ENCODE results near the gene UNC45B.
"Not testable (repeated sequence)": the region's sequence is repeated elsewhere in the genome, so short reads cannot be mapped to it uniquely, and the experiment has no call there.

UNC45B gene, protein sequence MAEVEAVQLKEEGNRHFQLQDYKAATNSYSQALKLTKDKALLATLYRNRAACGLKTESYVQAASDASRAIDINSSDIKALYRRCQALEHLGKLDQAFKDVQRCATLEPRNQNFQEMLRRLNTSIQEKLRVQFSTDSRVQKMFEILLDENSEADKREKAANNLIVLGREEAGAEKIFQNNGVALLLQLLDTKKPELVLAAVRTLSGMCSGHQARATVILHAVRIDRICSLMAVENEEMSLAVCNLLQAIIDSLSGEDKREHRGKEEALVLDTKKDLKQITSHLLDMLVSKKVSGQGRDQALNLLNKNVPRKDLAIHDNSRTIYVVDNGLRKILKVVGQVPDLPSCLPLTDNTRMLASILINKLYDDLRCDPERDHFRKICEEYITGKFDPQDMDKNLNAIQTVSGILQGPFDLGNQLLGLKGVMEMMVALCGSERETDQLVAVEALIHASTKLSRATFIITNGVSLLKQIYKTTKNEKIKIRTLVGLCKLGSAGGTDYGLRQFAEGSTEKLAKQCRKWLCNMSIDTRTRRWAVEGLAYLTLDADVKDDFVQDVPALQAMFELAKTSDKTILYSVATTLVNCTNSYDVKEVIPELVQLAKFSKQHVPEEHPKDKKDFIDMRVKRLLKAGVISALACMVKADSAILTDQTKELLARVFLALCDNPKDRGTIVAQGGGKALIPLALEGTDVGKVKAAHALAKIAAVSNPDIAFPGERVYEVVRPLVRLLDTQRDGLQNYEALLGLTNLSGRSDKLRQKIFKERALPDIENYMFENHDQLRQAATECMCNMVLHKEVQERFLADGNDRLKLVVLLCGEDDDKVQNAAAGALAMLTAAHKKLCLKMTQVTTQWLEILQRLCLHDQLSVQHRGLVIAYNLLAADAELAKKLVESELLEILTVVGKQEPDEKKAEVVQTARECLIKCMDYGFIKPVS

GRCh38 chr17:35147375-35147905 is at the start of gene UNC45B:
TSS of gene UNC45B (plus strand) at chr17:35147817. CDS start at chr17:35148264, 447 bp downstream.
- DNase-seq (ENCODE audit: low read depth) = no peak

- DNase-seq (ENCODE audit: low read depth) = no peak
Observed at GRCh38 chr17:35099908-35100307, 47.7 kb upstream of the UNC45B start.

- no peak for DNase-seq (ENCODE audit: low read depth)
Observed at GRCh38 chr17:35101036-35101435, 46.6 kb upstream of the UNC45B start.

DNA sequence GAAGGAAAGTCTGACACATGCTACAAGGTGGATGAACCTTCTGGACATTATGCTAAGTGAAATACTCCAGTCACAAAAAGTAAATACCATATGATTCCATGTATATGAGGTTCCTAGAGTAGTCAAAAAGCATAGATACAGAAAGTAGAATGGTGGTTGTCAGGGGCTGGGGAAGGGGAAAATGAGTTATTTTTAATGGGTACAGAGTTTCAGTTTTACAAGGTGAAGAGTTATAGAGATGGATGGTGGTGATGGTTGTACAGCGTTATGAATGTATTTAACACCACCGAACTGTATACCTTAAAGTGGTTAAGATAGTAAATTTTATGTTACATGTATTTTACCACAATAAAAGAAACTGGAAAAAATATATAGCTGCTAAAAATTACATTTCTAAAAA is 45.9 kb upstream of the UNC45B start:
- no peak for DNase-seq (ENCODE audit: low read depth)

DNA sequence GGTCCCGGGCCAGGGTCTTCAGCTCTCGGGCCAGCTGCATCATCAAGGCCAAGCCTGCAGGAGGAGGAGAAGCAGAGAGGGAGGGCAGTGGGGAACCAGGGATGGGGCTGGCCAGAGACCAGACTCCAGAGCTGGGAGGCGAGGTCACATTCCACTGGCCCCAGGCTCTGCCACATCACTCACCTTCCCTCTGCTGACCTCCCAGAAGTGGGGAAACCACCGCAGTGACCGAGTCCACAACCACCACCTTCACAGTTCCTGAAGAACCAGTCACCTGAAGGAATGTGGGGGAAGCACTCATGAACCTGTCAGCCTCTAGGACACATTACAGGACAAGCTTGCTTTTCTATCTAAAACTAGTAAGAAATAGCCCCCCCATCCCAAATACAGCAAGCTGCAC is 44.3 kb upstream of the UNC45B start:
- DNase-seq (ENCODE audit: low read depth) = no peak

DNA sequence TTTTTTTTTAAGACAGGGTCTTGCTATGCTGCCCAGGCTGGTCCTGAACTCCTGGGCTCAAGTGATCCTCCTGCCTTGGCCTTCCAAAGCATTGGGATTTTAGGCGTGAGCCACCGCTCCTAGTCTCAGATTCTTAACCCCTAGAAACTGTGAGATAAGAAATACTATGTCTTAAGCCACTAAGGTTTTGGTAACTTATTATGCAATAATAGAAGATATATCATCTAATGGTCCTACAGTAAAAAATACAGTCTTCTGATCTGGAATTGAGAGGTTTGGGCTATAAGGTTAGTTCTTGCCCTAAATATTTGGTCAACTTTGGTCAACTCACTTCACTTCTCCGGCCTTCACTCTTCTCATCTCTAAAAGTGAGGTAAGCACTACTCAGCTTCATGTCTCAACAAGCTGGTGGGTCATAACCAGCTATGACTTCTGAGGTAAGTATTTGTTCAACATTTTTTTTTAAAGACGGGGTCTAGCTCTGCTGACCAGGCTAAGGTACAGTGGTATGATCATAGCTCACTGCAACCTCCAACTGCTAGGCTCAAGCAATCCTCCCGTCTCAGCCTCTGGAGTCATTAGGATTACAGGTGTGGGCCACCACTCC is 42.7 kb upstream of the UNC45B start:
- DNase-seq (ENCODE audit: low read depth) = no peak

GRCh38 chr17:35110791-35111190 is 36.8 kb upstream of the UNC45B start:
- DNase-seq (ENCODE audit: low read depth) = not testable (repeated sequence)

- DNase-seq (ENCODE audit: low read depth) = no peak
Observed at GRCh38 chr17:35116845-35117244, 30.8 kb upstream of the UNC45B start.

DNA sequence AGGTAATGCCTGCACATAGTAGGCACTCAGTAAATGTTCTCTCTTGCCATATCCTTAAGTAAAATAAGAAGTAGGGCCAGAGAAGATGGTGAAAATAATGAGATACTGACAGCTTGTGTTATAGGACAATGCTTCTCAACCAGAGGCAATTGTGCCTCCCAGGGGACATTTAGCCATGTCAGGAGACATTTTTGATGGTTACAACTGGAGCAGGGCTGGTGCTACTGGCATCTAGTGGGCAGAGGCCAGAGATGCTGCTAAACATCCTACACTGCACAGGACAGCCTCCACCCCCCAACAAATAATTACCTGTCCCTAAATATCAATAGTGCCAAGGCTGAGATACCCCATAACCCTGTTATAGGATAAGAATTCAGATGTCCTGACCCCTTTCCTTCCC is 29.6 kb upstream of the UNC45B start:
- DNase-seq (ENCODE audit: low read depth) = no peak

- peak; percentile 69 for DNase-seq (ENCODE audit: low read depth)
Observed at GRCh38 chr17:35119370-35120165, 28.0 kb upstream of the UNC45B start, which contains the start of gene RAD51D. TSS of gene RAD51D (minus strand) at chr17:35119860. CDS start at chr17:35119613, 247 bp downstream.

GRCh38 chr17:35121315-35121714 is 26.3 kb upstream of the UNC45B start, which contains the start of gene FNDC8:
TSS of gene FNDC8 (plus strand) at chr17:35121615. CDS start at chr17:35121694, 79 bp downstream.
- DNase-seq (ENCODE audit: low read depth) = no peak

DNA sequence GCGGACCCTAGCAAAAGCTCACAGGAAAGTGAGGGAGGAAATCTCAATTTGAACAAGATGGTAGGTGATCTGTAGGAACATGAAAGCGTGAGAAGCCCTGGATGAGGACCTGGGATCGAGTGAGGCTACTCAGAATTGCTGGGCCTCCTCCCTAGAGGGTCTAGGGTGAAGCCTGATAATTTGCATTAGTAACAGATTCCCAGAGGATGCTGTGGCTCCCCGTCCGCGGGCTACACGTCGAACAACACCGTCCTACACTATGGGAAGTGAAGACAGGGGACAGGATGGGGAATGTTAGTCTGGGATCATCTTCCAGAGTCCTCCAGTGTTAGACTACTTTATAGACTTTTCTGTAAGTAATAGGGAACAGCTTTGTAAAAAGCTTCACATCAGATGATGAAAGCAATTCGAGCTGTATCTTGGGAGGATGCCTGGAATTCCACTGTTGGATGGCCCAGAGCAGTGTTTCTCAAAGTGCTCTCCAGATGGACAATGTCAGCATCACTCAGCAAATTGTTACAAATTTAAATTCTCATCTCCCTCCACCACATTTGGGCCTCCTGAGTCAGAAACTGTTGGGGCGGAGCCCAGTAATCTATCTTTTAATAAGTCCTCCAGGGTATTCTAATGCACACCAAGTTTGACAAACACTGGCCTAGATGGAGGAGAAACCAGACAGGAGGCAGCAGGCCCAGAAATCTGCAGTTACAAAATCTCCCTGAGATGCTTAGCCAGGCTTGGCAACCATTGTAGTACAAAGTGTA is 19.7 kb upstream of the UNC45B start:
- DNase-seq (ENCODE audit: low read depth) = no peak

DNA sequence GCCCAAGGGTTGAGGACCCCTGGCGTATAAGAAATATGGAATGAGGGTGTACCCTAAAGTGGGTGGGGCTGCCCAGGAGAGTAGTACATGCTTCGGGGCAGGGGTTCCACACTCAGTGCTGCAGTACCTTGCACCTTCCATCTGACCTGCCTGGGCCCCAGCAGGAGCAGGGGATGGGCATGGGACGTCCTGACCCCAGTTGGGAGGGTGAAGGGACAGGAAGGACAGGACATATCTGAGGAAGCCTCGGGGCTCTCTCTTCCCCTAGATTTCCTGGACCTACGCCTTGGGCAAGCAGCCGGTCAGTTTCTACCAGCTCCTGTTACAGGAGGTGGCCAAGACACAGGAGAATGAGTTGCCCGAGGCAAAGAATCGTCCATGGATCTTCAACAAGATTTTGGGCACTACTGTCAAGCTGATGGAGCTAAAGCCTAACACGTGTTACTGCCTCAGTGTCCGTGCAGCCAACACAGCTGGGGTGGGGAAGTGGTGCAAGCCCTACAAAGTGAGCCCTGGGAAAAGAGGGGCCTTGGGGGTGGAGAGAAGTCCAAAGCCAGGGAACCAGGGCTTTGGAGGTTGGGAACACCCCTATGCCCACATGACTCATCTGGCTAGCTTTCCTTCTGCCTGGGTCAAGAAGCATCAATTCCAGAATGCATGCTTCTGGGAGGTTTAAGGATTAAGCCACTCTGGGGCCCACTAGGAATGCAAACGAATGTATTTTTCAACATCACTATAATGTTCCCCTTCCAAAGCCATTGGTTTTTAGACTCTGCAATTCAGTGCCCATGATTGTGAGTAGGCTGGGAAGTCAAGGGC is 18.3 kb upstream of the UNC45B start:
- DNase-seq (ENCODE audit: low read depth) = no peak

GRCh38 chr17:35129973-35130351 is 17.7 kb upstream of the UNC45B start:
- no peak for DNase-seq (ENCODE audit: low read depth)

DNA sequence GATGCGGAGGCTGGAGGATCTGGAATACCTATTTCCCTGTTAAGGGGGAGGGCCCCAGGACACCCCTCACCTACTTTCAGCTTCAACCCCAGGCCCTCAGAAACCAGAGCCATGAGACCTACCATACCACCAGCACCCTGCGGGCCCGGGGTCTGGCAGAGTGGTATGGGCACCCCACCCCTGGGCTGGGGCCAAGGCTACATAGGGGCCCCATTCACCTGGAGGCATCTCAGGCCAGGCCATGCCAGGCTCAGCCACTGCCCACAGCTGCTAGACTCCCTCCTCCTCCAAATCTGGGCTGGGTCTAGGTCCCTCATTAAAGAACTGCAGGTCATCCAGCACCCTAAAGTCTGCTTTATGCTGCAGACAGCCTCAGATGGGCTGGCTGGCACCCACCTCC is 17.2 kb upstream of the UNC45B start:
- no peak for DNase-seq (ENCODE audit: low read depth)

GRCh38 chr17:35132099-35132498 is 15.5 kb upstream of the UNC45B start:
- DNase-seq (ENCODE audit: low read depth) = no peak

- no peak for DNase-seq (ENCODE audit: low read depth)
Observed at GRCh38 chr17:35132816-35133550, 14.6 kb upstream of the UNC45B start.

DNA sequence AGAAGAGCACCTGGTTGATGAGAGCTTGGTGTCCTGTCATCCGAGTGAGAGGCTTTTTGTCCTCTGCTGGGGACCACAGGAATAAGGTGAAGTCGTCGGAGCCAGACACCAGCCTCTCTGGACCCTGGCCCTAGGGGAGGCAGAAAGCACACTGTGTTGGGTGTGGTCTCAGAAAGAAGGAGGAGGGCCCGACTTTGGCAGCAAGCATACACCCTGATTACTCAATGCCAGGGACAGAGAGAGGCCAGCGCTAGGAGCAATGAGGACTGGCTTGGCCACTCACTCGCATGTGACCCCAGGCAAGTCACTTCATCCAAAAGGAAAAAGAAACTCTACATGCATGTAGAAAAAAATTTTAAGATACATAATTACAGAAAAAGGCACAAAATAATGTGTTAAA is 12.3 kb upstream of the UNC45B start:
- DNase-seq (ENCODE audit: low read depth) = no peak

DNA sequence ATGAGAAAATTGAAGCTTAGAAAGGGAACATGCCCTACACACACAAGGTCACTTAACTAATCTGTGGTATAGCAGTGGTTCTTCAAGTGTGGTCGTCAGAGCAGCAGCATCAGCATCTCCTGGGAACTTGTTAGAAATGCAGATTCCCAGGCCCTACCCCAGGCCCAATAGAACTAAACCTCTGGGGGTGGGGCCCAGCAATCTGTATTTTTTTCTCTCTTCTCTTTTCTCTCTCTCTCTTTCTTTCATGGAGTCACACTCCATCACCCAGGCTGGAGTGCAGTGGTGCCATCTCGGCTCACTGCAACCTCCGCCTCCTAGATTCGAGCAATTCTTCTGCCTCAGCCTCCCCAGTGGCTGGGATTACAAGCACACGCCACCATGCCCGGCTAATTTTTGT is 9.4 kb upstream of the UNC45B start:
- DNase-seq (ENCODE audit: low read depth) = no peak

All from stimulated activated CD8-positive, alpha-beta memory T cell treated with anti-CD3 and anti-CD28 coated beads, Interleukin-12 subunit alpha, Interleukin-12 subunit beta, amount 100 ng/mL, for 4 hours (primary cell).